WERI-Rb-1 (cell line): Measurements from ENCODE around the gene DENND11.

Experiments used
- DNase-seq: peaks from one replicate; pipeline ENCODE4 v3.0.0-alpha.2; 2020
- H3K27ac ChIP-seq: fragments of 250-450 bp; sonication (Bioruptor Pico); 2 replicates; pipeline ENCODE4 v1.5.1; 2020; ENCODE audit warnings: mild to moderate bottlenecking, moderate library complexity
- H3K27me3 ChIP-seq: fragments of 250-450 bp; sonication (Bioruptor Pico); 2 replicates; pipeline ENCODE4 v1.5.1; 2021; ENCODE audit warnings: mild to moderate bottlenecking, low read depth, moderate library complexity; ENCODE audit not compliant: insufficient read depth, severe bottlenecking
- H3K36me3 ChIP-seq: fragments of 250-450 bp; sonication (Bioruptor Pico); 2 replicates; pipeline ENCODE4 v1.5.1; 2020; ENCODE audit warnings: mild to moderate bottlenecking, moderate library complexity
- H3K4me3 ChIP-seq: 2 replicates; pipeline ENCODE4 v1.5.1; 2011; ENCODE audit warnings: low read depth, mild to moderate bottlenecking, control low read depth, low read length
- H3K9me3 ChIP-seq: fragments of 250-450 bp; sonication (Bioruptor Pico); 2 replicates; pipeline ENCODE4 v1.5.1; 2021; ENCODE audit warnings: mild to moderate bottlenecking, moderate library complexity; ENCODE audit not compliant: severe bottlenecking
- TF ChIP-seq, protein P1 (sequence below): IDR thresholded peaks from 2 replicates; pipeline ENCODE4 v1.5.1; 2011; ENCODE audit warnings: low read depth, mild to moderate bottlenecking, control low read depth, inconsistent platforms, low read length

The DENND11 gene

DNA sequence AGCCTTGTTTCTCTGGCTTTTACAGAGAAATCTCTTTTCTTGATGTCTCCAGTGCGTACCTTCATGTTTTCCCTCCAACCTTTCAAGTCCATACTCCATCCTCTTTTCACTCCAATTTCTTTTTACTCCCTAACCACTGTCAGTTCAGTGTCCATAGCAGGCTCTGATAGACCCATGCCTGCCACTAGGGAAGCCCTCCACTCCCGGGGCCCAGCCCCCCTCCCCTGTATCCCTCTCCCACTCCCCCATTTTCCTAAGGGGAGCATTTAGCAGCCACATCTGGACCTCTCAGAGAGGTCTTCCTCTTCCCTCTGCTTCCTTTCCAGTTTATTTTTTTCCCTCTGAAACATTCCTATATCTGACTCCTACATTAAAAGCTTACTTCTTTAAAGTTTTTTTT, 33.1 kb downstream of the DENND11 start:
- Histone ChIP-seq H3K4me3 (no peak overlapping the region), H3K9me3 (no peaks in the 10 kb centered on the region), H3K27ac (no peak overlapping the region), H3K27me3 (no peaks in the 10 kb centered on the region), H3K36me3 (no peaks in the 10 kb centered on the region)
- no peak for DNase-seq
- TF ChIP-seq, protein P1, sequence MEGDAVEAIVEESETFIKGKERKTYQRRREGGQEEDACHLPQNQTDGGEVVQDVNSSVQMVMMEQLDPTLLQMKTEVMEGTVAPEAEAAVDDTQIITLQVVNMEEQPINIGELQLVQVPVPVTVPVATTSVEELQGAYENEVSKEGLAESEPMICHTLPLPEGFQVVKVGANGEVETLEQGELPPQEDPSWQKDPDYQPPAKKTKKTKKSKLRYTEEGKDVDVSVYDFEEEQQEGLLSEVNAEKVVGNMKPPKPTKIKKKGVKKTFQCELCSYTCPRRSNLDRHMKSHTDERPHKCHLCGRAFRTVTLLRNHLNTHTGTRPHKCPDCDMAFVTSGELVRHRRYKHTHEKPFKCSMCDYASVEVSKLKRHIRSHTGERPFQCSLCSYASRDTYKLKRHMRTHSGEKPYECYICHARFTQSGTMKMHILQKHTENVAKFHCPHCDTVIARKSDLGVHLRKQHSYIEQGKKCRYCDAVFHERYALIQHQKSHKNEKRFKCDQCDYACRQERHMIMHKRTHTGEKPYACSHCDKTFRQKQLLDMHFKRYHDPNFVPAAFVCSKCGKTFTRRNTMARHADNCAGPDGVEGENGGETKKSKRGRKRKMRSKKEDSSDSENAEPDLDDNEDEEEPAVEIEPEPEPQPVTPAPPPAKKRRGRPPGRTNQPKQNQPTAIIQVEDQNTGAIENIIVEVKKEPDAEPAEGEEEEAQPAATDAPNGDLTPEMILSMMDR = no peak

- Histone ChIP-seq H3K27ac (no peak overlapping the region), H3K9me3 (no peaks in the 10 kb centered on the region), H3K27me3 (no peaks in the 10 kb centered on the region), H3K4me3 (no peak overlapping the region), H3K36me3 (no peaks in the 10 kb centered on the region)
- TF ChIP-seq, protein P1 = no peak
- no peak for DNase-seq
Measured at GRCh38 chr7:141666071-141666470, 35.9 kb downstream of the DENND11 start.

- Histone ChIP-seq H3K27ac (no peak overlapping the region), H3K36me3 (no peaks in the 10 kb centered on the region), H3K27me3 (no peaks in the 10 kb centered on the region), H3K9me3 (no peaks in the 10 kb centered on the region), H3K4me3 (no peak overlapping the region)
- TF ChIP-seq, protein P1 = no peak
- DNase-seq = no peak
Measured at GRCh38 chr7:141665208-141666035, 36.5 kb downstream of the DENND11 start.

DNA sequence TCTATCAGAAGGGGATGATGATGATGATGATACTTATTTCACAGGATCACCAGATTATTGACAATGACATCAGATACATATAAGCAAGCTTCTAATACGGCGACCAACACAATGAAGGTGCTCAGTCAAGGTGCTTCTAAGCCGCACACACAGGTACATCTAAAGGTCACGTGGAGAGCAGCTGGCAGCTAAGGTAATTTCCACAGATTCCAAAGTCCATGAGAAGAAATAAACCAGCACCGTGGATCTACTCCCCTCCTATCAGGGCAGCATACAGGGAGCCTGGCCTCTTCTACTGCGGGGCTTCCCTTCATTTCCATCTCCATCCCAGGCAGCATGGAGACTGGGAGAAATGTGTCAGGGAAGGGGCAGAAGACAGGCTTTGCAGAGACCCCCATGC, 37.5 kb downstream of the DENND11 start:
- H3K4me3 ChIP-seq = no peak overlapping the region
- H3K27ac ChIP-seq = no peak overlapping the region
- DNase-seq = no peak
- no peaks in the 10 kb centered on the region for H3K9me3 ChIP-seq
- no peaks in the 10 kb centered on the region for H3K36me3 ChIP-seq
- TF ChIP-seq, protein P1 = no peak
- H3K27me3 ChIP-seq = no peaks in the 10 kb centered on the region

- no peaks in the 10 kb centered on the region for H3K27me3 ChIP-seq
- TF ChIP-seq, protein P1 = no peak
- H3K9me3 ChIP-seq = no peaks in the 10 kb centered on the region
- no peak overlapping the region for H3K4me3 ChIP-seq
- H3K36me3 ChIP-seq = no peaks in the 10 kb centered on the region
- no peak for DNase-seq
- H3K27ac ChIP-seq = no peak overlapping the region
Measured at GRCh38 chr7:141663081-141663849, 38.7 kb downstream of the DENND11 start.
